K562 (cell line): Measurements from ENCODE around the gene PRSS50. TPM values are rescaled to one million over a fixed set of nuclear protein-coding genes. Genes with fewer than 3 reads are reported as not detected.

ENCODE experiments used
- BHLHE40 ChIP-seq: IDR thresholded peaks from 2 replicates; pipeline ENCODE4 v1.6.1; 2011; ENCODE audit warnings: low read length, improper control_type of control experiment
- DACH1 ChIP-seq: fragments of 450-650 bp; IDR thresholded peaks from 2 replicates; pipeline ENCODE4 v1.6.1; 2018; ENCODE audit not compliant: partially characterized antibody
- ETV1 ChIP-seq: fragments of 450-650 bp; conservative IDR thresholded peaks from 2 replicates; pipeline ENCODE4 v1.6.1; 2016; ENCODE audit warnings: missing genetic modification characterization, control low read depth, low read depth, missing compliant biosample characterization
- MAZ ChIP-seq, 2 experiments: fragments of 450-650 bp in 1 of 2; sonication (generic) in 1 of 2; formaldehyde crosslinking; IDR thresholded peaks in 1 of 2; conservative IDR thresholded peaks in 1 of 2; 2 replicates each; pipeline versions ENCODE4 v1.4.0 to v1.5.0; 2020; ENCODE audit warnings: mild to moderate bottlenecking in 1 of 2, missing genetic modification reagents in 1 of 2
- NBN ChIP-seq: fragments of 450-650 bp; IDR thresholded peaks from 2 replicates; pipeline ENCODE4 v1.6.1; 2016; ENCODE audit warnings: low read depth, mild to moderate bottlenecking
- NELFE ChIP-seq: IDR thresholded peaks from 2 replicates; pipeline ENCODE4 v1.6.1; 2011; ENCODE audit warnings: mild to moderate bottlenecking; ENCODE audit not compliant: insufficient read depth, insufficient read length
- PRPF4 ChIP-seq: fragments of 200-400 bp; formaldehyde crosslinking; IDR thresholded peaks from one replicate; pipeline ENCODE4 v1.6.1; 2017; ENCODE audit warnings: low read length, low read depth, mild to moderate bottlenecking; ENCODE audit not compliant: insufficient read depth, poor library complexity, severe bottlenecking
- PTTG1 ChIP-seq: fragments of 450-650 bp; IDR thresholded peaks from 2 replicates; pipeline ENCODE4 v1.6.1; 2016; ENCODE audit warnings: low read depth, mild to moderate bottlenecking, missing genetic modification characterization, missing compliant biosample characterization
- PYGO2 ChIP-seq: fragments of 450-650 bp; IDR thresholded peaks from 2 replicates; pipeline ENCODE4 v1.6.1; 2016; ENCODE audit warnings: mild to moderate bottlenecking, missing genetic modification characterization, moderate library complexity, missing compliant biosample characterization
- SAFB2 ChIP-seq: fragments of 200-400 bp; formaldehyde crosslinking; IDR thresholded peaks from 2 replicates; pipeline ENCODE4 v1.6.1; 2018; ENCODE audit warnings: borderline replicate concordance, low read length, low read depth, moderate library complexity; ENCODE audit not compliant: severe bottlenecking
- SP1 ChIP-seq: sonication (generic); formaldehyde crosslinking; IDR thresholded peaks from 2 replicates; pipeline ENCODE4 v1.8.1; 2022; ENCODE audit warnings: mild to moderate bottlenecking, missing genetic modification reagents
- SRF ChIP-seq, 2 experiments: fragments of 250-450, 450-650 bp in 1 of 2; sonication (Bioruptor Pico) in 1 of 2; sonication (generic) in 1 of 2; formaldehyde crosslinking; IDR thresholded peaks; 2 replicates each; pipeline versions ENCODE4 v1.5.0 to v1.5.1; 2020 to 2022; ENCODE audit warnings: mild to moderate bottlenecking in 1 of 2, missing genetic modification reagents in 1 of 2
- TAF9B ChIP-seq: fragments of 450-650 bp; IDR thresholded peaks from 2 replicates; pipeline ENCODE4 v1.6.1; 2018; ENCODE audit warnings: mild to moderate bottlenecking; ENCODE audit not compliant: partially characterized antibody
- ZNF263 ChIP-seq: sonication (generic); formaldehyde crosslinking; IDR thresholded peaks from 2 replicates; pipeline ENCODE4 v1.8.0; 2022; ENCODE audit warnings: mild to moderate bottlenecking, missing genetic modification reagents, borderline replicate concordance
- ZNF324 ChIP-seq: fragments of 250-450 bp; sonication (Bioruptor Pico); IDR thresholded peaks from 2 replicates; pipeline ENCODE4 v1.4.0; 2020; ENCODE audit warnings: mild to moderate bottlenecking
- ZNF668 ChIP-seq: fragments of 250-450 bp; sonication (Bioruptor Pico); IDR thresholded peaks from 2 replicates; pipeline ENCODE4 v1.8.0; 2022; ENCODE audit warnings: mild to moderate bottlenecking, inconsistent platforms
- polyA plus RNA-seq, 8 experiments: library from polyadenylated mRNA; depleted of rRNA in 4 of 8; stranded (reverse) in 5 of 8; unstranded in 3 of 8; fragments of >200 nt; fragmentation: Nextera tagmentation in 2 of 8; fragmentation: Illumina TruSeq in 1 of 8; extraction: Ambion mirVana in 2 of 8; extraction: Trizol in 1 of 8; gene quantifications; 2 replicates each; pipeline versions ENCODE4 v1.2.1 to v1.2.3, GENCODE V29; 2011 to 2014; ENCODE audit warnings: inconsistent platforms in 1 of 8, missing spikeins in 1 of 8
- total RNA-seq, 7 experiments: library from RNA; depleted of rRNA in 6 of 7; stranded (reverse); fragments of >200 nt in 6 of 7; fragmentation: Illumina TruSeq in 2 of 7; extraction: Trizol in 2 of 7; gene quantifications; 2 replicates each; pipeline versions ENCODE4 v1.2.1 to v1.2.3, GENCODE V29; 2011 to 2021; ENCODE audit warnings: low replicate concordance in 1 of 7
- TF ChIP-seq, protein P1 (sequence below): fragments of 450-650 bp; IDR thresholded peaks from 2 replicates; pipeline ENCODE4 v1.6.1; 2016; ENCODE audit warnings: mild to moderate bottlenecking, moderate library complexity

PRSS50 gene
- total and polyA plus RNA-seq, 9 of the 15 experiments (the other 6 are each of a cell fraction or from before 2014, with no cell fraction given): 0.01 TPM; not detected in 8

DNA sequence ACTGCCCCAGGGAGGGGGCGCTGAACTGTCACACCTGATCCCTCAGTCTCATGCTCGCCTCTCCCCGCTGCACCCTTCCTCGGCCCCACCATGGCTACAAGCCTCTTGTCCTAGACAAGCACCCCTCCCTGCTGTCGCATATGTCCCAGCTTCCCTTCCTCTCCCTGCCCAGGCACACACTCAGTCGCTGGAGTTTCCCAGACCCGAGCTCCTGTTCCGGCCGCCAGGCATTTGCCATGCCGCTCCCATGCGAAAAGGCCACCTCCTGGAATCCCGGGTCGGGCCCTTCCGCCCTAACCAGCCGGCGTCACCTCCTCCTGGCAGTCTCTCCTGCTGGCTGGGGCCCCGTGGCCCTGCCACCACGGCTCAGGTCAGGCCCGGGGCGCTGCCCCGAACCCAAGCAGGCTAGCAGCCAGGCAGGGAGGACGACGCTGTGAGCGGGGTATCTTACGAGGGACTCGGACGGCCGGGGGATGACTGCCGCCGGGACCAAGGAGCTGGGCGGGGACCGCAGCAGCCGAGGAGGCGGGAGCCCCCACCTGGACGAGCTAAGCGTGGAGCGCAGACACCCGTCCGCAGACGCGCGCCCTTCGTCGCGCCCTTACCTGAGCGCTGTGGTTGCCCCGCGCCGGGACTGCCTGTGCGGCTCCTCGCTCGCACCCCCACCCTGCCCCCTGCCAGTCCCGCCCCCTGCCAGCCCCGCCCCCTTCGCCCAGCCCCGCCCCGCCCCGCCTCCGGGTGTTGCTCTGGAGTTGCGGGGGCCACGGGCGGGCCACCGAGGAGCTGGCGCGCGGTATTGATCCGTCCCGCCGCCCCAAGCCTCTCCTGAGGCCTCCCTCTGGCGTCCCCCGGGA lies 24.4 kb downstream of the PRSS50 start, which contains the start of gene ALS2CL (continued):
- TF ChIP-seq, protein P1, sequence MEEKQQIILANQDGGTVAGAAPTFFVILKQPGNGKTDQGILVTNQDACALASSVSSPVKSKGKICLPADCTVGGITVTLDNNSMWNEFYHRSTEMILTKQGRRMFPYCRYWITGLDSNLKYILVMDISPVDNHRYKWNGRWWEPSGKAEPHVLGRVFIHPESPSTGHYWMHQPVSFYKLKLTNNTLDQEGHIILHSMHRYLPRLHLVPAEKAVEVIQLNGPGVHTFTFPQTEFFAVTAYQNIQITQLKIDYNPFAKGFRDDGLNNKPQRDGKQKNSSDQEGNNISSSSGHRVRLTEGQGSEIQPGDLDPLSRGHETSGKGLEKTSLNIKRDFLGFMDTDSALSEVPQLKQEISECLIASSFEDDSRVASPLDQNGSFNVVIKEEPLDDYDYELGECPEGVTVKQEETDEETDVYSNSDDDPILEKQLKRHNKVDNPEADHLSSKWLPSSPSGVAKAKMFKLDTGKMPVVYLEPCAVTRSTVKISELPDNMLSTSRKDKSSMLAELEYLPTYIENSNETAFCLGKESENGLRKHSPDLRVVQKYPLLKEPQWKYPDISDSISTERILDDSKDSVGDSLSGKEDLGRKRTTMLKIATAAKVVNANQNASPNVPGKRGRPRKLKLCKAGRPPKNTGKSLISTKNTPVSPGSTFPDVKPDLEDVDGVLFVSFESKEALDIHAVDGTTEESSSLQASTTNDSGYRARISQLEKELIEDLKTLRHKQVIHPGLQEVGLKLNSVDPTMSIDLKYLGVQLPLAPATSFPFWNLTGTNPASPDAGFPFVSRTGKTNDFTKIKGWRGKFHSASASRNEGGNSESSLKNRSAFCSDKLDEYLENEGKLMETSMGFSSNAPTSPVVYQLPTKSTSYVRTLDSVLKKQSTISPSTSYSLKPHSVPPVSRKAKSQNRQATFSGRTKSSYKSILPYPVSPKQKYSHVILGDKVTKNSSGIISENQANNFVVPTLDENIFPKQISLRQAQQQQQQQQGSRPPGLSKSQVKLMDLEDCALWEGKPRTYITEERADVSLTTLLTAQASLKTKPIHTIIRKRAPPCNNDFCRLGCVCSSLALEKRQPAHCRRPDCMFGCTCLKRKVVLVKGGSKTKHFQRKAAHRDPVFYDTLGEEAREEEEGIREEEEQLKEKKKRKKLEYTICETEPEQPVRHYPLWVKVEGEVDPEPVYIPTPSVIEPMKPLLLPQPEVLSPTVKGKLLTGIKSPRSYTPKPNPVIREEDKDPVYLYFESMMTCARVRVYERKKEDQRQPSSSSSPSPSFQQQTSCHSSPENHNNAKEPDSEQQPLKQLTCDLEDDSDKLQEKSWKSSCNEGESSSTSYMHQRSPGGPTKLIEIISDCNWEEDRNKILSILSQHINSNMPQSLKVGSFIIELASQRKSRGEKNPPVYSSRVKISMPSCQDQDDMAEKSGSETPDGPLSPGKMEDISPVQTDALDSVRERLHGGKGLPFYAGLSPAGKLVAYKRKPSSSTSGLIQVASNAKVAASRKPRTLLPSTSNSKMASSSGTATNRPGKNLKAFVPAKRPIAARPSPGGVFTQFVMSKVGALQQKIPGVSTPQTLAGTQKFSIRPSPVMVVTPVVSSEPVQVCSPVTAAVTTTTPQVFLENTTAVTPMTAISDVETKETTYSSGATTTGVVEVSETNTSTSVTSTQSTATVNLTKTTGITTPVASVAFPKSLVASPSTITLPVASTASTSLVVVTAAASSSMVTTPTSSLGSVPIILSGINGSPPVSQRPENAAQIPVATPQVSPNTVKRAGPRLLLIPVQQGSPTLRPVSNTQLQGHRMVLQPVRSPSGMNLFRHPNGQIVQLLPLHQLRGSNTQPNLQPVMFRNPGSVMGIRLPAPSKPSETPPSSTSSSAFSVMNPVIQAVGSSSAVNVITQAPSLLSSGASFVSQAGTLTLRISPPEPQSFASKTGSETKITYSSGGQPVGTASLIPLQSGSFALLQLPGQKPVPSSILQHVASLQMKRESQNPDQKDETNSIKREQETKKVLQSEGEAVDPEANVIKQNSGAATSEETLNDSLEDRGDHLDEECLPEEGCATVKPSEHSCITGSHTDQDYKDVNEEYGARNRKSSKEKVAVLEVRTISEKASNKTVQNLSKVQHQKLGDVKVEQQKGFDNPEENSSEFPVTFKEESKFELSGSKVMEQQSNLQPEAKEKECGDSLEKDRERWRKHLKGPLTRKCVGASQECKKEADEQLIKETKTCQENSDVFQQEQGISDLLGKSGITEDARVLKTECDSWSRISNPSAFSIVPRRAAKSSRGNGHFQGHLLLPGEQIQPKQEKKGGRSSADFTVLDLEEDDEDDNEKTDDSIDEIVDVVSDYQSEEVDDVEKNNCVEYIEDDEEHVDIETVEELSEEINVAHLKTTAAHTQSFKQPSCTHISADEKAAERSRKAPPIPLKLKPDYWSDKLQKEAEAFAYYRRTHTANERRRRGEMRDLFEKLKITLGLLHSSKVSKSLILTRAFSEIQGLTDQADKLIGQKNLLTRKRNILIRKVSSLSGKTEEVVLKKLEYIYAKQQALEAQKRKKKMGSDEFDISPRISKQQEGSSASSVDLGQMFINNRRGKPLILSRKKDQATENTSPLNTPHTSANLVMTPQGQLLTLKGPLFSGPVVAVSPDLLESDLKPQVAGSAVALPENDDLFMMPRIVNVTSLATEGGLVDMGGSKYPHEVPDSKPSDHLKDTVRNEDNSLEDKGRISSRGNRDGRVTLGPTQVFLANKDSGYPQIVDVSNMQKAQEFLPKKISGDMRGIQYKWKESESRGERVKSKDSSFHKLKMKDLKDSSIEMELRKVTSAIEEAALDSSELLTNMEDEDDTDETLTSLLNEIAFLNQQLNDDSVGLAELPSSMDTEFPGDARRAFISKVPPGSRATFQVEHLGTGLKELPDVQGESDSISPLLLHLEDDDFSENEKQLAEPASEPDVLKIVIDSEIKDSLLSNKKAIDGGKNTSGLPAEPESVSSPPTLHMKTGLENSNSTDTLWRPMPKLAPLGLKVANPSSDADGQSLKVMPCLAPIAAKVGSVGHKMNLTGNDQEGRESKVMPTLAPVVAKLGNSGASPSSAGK: no peak
- TF ChIP-seq BHLHE40 (no peak), SAFB2 (no peak), PTTG1 (no peak), MAZ (CRISPR knock-in tag; conservative IDR thresholded peaks at IDR 0.05 in 1 of 2, IDR thresholded peaks at IDR 0.05 in 1 of 2) (peak; percentile 32 to 59; a peak in 1 of 4 replicates), SRF (CRISPR knock-in tag; IDR thresholded peaks at IDR 0.05) (no peak), SP1 (CRISPR knock-in tag) (peak; percentile 37; the same call in 1 of the 2 replicates), TAF9B (no peak), PYGO2 (tag) (no peak), ZNF324 (no peak), ZNF668 (CRISPR knock-in tag) (no peak), NELFE (no peak), DACH1 (no peak), NBN (no peak), PRPF4 (no peak), ZNF263 (peak; percentile 56; the same call in 1 of the 2 replicates), ETV1 (tag) (no peak)
